Fibroblast of pulmonary artery (primary cell): ENCODE measurements around the gene APBB1IP.
"Not testable (repeated sequence)": the region's sequence is repeated elsewhere in the genome, so short reads cannot be mapped to it uniquely, and the experiment has no call there.

Experiments used
- DNase-seq: peaks from one replicate; pipeline ENCODE4 v3.0.0-alpha.2; 2010; ENCODE audit warnings: low read depth
- H3K4me3 ChIP-seq: replicated peaks from 2 replicates; pipeline ENCODE4 v1.5.1; 2011; ENCODE audit warnings: low read depth, mild to moderate bottlenecking, control low read depth, low read length, moderate library complexity
- TF ChIP-seq, protein P1 (sequence below): IDR thresholded peaks from 2 replicates; pipeline ENCODE4 v1.5.1; 2011; ENCODE audit warnings: mild to moderate bottlenecking, control low read depth, low read length, inconsistent platforms; ENCODE audit errors: missing control alignments

Gene APBB1IP

GRCh38 chr10:26567351-26567721 lies 129.2 kb downstream of the APBB1IP start:
- TF ChIP-seq, protein P1, sequence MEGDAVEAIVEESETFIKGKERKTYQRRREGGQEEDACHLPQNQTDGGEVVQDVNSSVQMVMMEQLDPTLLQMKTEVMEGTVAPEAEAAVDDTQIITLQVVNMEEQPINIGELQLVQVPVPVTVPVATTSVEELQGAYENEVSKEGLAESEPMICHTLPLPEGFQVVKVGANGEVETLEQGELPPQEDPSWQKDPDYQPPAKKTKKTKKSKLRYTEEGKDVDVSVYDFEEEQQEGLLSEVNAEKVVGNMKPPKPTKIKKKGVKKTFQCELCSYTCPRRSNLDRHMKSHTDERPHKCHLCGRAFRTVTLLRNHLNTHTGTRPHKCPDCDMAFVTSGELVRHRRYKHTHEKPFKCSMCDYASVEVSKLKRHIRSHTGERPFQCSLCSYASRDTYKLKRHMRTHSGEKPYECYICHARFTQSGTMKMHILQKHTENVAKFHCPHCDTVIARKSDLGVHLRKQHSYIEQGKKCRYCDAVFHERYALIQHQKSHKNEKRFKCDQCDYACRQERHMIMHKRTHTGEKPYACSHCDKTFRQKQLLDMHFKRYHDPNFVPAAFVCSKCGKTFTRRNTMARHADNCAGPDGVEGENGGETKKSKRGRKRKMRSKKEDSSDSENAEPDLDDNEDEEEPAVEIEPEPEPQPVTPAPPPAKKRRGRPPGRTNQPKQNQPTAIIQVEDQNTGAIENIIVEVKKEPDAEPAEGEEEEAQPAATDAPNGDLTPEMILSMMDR: no peak
- H3K4me3 ChIP-seq: peak overlapping the region; percentile 33
- no peak for DNase-seq

GRCh38 chr10:26571655-26572054 lies 133.5 kb downstream of the APBB1IP start:
- H3K4me3 ChIP-seq: no peak overlapping the region
- DNase-seq: no peak
- TF ChIP-seq, protein P1: no peak

- TF ChIP-seq, protein P1: no peak
- no peak overlapping the region for H3K4me3 ChIP-seq
- no peak for DNase-seq
Measured at GRCh38 chr10:26573674-26574073, 135.5 kb downstream of the APBB1IP start.

GRCh38 chr10:26574783-26575182 lies 136.6 kb downstream of the APBB1IP start:
- no peak overlapping the region for H3K4me3 ChIP-seq
- DNase-seq: no peak
- TF ChIP-seq, protein P1: no peak

DNA sequence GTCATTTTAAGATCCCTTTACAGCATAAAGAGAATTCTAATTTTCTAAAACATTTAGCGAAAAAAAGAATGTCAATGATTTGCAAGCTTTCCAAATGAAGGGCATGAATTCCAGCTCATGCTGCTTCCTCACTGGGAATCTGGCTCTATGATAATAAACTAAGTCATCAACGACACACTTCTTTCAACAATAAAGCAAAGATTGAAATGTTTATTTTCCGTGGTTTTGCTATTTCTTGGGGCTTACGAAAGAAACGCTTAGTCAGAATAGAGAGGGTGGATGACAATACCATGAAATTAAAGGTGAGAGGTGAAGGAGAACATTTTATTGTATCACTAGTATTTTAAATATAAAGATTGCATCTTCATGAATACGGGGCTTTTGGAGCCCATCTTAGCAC lies 140.2 kb downstream of the APBB1IP start:
- H3K4me3 ChIP-seq, DNase-seq: not testable (repeated sequence)

DNA sequence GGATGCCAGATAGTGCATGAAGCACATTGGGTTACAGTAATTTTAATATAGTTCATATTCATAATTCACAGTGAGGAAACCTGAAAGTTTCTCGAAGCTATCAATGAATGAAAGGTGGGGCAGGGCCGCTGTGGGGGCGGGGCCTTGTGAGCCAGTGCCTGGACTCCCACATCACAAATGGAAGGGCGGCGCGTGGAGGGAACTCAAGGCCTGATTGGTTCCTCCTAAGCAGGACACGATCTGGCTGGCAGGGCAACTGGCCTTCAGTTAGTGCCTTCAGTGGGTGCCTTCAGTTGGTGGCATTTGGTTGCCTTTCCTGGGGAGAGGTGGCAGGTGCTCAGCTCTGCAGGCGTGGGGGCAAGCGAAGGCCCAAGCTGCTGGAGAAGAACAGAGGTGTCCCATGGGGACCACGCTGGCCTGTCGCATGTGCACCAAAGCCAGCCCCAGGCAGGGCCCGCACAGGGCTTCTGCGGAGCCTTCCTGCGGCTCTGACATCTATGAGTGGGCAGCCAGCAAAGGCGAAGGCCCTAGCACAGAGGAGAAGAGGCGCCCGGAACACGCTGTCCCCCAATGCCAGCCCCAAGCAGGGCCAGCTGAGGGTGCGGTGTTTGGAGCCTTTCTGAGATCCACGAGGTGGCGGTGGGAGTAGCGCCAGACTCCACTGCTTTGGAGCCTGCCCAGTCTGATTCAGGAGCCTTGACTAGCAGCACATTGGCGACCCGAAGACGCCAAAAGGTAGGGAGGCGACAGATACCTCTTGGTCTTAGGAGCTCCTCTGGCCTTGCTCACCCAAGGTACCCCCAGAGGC lies 141.3 kb downstream of the APBB1IP start:
- TF ChIP-seq, protein P1: no peak
- no peak for DNase-seq
- no peak overlapping the region for H3K4me3 ChIP-seq

DNA sequence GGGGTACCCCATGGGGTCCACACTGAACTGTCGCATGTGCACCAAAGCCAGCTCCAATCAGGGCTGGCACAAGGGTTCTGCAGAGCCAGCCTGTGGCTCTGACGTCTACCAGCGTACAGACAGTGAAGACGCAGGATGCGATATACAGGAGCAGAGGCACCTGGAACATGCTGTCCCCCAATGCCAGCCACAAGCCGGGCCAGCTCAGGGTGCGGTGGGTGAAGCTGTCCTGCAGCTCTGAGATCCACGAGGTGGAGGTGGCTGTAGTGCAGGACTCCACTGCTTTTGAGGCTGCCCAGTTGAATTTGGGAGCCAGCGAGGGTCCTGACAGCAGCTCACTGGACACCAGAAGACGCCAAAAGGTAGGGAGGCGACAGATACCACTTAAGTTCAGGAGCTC lies 148.1 kb downstream of the APBB1IP start:
- TF ChIP-seq, protein P1: no peak
- no peak for DNase-seq
- no peak overlapping the region for H3K4me3 ChIP-seq
